Prostate gland (tissue), 2 donors: Measurements from ENCODE around the gene MDC1. TPM values are rescaled to one million over a fixed set of nuclear protein-coding genes. Genes with fewer than 3 reads are reported as not detected.

Experiments
- DNase-seq: peaks from one replicate; pipeline ENCODE4 v3.0.0-alpha.2; 2019; ENCODE audit warnings: low spot score
- H3K27ac ChIP-seq, 2 donors: fragments of 200-600 bp; sonication (generic); 2 replicates each; pipeline ENCODE4 v1.5.1; 2017 to 2019
- H3K27me3 ChIP-seq: fragments of 200-600 bp; sonication (generic); replicated peaks from 2 replicates; pipeline ENCODE4 v1.5.1; 2019; ENCODE audit not compliant: insufficient read depth
- H3K36me3 ChIP-seq, 2 donors: fragments of 200-600 bp; sonication (generic); 1 replicate in 1 of 2; 2 replicates in 1 of 2; pipeline versions ENCODE4 v1.5.1 to v1.8.1; 2017 to 2019
- H3K4me1 ChIP-seq: fragments of 200-600 bp; sonication (generic); replicated peaks from 2 replicates; pipeline ENCODE4 v1.5.1; 2019
- H3K4me3 ChIP-seq, 2 donors: fragments of 200-600 bp; sonication (generic); 2 replicates each; pipeline ENCODE4 v1.5.1; 2017 to 2019
- H3K9me3 ChIP-seq: fragments of 200-600 bp; sonication (generic); 2 replicates; pipeline ENCODE4 v1.5.1; 2017
- POLR2A ChIP-seq: fragments of 450-650 bp; IDR thresholded peaks from one replicate; pipeline ENCODE4 v1.6.1; 2016; ENCODE audit warnings: antibody characterized with exemption, mild to moderate bottlenecking
- POLR2AphosphoS5 ChIP-seq: sonication (generic); formaldehyde crosslinking; IDR thresholded peaks from one replicate; pipeline ENCODE4 v1.6.1; 2017; ENCODE audit warnings: antibody characterized with exemption
- WGBS: methylation state at CpG from one replicate; pipeline ENCODE4 v1.1.5; 2018; 5-methylcytosine and 5-hydroxymethylcytosine counted together
- intact Hi-C: fragments of 100-400 bp; cut with DNase I; formaldehyde crosslinking; loops from one replicate; pipeline ENCODE4 v1.14.2; 2022
- total RNA-seq, 2 donors: library from RNA; depleted of rRNA; stranded (reverse); fragments of >200 nt; gene quantifications; one replicate each; pipeline ENCODE4 v1.1.0, GENCODE V29; 2016
- TF ChIP-seq, protein P1 (sequence below), 4 experiments: fragments of 200-600 bp in 2 of 4; fragments of 450-650 bp in 2 of 4; sonication (generic) in 2 of 4; IDR thresholded peaks; 1 replicate in 3 of 4; 2 replicates in 1 of 4; pipeline ENCODE4 v1.5.1; 2016 to 2019; ENCODE audit warnings: antibody characterized with exemption in 4 of 4, mild to moderate bottlenecking in 2 of 4, moderate library complexity in 2 of 4

MDC1 gene
- total RNA-seq, 2 donors from 2014 or later, result 20.5 to 26.3 TPM

DNA sequence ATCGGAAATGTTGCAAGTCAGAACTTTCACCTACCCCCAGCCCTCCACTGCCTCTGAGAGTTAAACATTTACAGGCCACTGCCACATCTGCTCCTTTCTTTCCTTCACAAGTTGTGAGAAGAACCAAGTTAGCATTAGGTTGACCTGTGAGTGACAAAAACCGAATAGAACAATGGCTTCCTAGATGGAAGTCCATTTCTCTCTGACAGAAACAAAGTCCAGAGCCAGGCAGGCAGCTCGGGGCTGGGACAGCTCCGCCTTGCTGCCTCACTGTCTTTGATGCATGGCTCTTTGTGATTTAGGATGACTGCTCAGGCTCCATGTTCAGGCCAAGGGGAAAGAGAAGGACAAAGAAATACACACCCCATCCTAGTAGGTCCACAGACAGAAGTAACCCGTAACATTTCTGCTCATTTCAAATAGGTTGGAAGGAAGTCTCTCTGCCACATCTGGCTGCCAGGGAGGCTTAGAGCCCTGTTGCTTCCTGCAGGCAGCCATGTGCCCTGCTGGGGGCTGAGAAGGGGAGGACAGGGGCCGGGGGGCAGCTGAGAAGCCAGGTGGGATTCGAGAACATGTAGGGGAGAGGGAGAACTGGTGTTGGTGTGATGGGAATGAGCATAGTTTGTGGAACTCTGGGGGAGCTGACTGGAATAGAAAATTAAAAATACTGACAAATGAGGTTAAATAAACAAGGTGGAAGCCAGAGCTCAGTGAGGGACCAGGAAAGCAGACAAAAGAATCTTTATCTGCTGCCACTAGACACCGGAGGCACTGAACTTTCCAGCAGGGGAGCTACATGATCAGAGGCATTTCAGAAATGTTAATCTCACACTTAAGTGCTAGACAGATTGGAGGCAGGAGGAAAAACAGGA is 46.8 kb upstream of the MDC1 start:
- no peaks in the 10 kb centered on the region for H3K36me3 ChIP-seq
- H3K4me3 ChIP-seq, result no peak overlapping the region
- H3K9me3 ChIP-seq, result no peaks in the 10 kb centered on the region
- peak overlapping the region; percentile 43 to 63 for H3K27ac ChIP-seq
- 52% methylated on average over 8 of the region's 8 CpGs for WGBS
- H3K27me3 ChIP-seq, result no peaks in the 10 kb centered on the region
- intact Hi-C loops, result no loop called here
- no peak for DNase-seq
- H3K4me1 ChIP-seq, result no peaks in the 10 kb centered on the region
- peak; percentile 54 for TF ChIP-seq POLR2AphosphoS5
- no peak for TF ChIP-seq POLR2A
- TF ChIP-seq, protein P1, sequence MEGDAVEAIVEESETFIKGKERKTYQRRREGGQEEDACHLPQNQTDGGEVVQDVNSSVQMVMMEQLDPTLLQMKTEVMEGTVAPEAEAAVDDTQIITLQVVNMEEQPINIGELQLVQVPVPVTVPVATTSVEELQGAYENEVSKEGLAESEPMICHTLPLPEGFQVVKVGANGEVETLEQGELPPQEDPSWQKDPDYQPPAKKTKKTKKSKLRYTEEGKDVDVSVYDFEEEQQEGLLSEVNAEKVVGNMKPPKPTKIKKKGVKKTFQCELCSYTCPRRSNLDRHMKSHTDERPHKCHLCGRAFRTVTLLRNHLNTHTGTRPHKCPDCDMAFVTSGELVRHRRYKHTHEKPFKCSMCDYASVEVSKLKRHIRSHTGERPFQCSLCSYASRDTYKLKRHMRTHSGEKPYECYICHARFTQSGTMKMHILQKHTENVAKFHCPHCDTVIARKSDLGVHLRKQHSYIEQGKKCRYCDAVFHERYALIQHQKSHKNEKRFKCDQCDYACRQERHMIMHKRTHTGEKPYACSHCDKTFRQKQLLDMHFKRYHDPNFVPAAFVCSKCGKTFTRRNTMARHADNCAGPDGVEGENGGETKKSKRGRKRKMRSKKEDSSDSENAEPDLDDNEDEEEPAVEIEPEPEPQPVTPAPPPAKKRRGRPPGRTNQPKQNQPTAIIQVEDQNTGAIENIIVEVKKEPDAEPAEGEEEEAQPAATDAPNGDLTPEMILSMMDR (IDR thresholded peaks at IDR 0.05), result peak in 2 of 4 experiments; percentile 24 to 31

DNA sequence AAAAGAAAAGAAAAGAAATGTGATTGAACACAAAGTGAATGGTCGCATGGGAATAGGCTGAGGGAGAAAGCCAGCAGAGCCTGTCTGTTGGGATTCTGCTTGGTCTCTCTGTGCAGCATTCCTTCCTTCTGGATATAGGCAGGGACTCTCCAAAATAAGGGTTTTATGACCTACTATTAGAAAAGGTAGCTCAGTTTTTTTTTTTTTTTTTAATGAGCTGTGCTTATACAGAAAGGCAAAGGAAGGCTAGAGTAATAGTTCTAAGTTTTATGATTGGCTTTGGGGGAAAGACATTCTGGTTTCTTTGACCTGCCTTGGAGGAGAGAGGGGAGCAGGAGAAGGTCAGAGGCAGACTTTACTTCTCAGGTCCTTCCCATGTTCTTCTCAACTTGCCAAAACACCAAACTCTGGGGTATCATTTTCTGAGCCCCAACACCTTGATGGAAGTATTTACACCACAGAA is 46.1 kb upstream of the MDC1 start:
- Histone ChIP-seq H3K4me3 (no peak overlapping the region), H3K36me3 (no peaks in the 10 kb centered on the region), H3K9me3 (no peaks in the 10 kb centered on the region), H3K27me3 (no peaks in the 10 kb centered on the region), H3K27ac (no peak overlapping the region), H3K4me1 (no peaks in the 10 kb centered on the region)
- intact Hi-C loops, result no loop called here
- DNase-seq, result no peak
- 77% methylated on average over 1 of the region's 1 CpG for WGBS
- no peak for TF ChIP-seq POLR2A
- no peak for TF ChIP-seq POLR2AphosphoS5
- TF ChIP-seq, protein P1 (IDR thresholded peaks at IDR 0.05), result no peak

DNA sequence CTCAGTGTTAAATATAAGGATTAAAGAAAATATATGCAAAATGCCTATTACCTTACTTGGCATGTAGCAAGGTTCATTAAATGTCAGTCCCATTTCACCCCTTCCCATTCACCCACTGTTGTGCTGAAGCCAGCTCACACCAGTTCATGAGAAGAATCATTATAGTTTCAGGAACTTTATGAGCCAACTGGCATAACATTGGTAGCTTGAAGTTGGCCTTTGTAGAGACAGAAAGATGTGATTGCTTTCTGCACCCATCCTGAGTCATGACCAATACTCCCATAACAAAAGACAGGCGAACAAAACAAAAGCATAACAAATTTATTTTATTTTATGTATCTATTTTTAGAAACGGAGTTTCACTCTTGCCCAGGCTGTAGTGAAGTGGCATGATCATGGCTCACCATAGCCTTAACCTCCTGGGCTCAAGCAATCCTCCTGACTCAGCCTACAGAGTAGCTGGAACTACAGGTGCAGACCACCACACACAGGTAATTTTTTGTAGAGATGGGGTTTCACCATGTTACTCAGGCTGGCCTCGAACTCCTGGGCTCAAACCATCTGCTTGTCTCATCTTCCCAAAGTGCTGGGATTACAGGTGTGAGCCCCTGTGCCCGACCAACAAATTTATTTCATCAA is 44.8 kb upstream of the MDC1 start:
- intact Hi-C loops, result no loop called here
- TF ChIP-seq POLR2A (no peak), POLR2AphosphoS5 (no peak)
- TF ChIP-seq, protein P1 (IDR thresholded peaks at IDR 0.05), result no peak
- no peak for DNase-seq
- WGBS, result 81% methylated on average over 4 of the region's 4 CpGs
- Histone ChIP-seq H3K36me3 (no peaks in the 10 kb centered on the region), H3K9me3 (no peaks in the 10 kb centered on the region), H3K4me1 (no peaks in the 10 kb centered on the region), H3K27ac (no peak overlapping the region), H3K4me3 (no peak overlapping the region), H3K27me3 (no peaks in the 10 kb centered on the region)

DNA sequence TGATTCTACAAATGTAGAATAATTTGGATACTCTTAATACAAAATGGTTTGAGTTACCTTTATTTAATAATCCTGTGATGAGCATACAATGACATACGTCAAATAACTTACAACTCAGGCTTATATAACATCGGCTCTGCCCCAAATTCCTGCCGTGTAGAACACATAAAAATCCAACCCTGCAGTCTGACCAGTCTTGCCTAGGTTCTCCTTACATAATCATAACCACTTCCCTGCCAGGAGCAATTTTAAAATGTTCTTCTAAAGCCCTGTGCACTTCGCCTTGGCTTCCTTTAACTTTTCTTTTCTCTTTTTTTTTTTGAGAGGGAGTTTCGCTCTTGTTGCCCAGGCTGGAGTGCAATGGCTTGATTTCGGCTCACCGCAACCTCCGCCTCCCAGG is 43.5 kb upstream of the MDC1 start:
- Histone ChIP-seq H3K27me3 (no peaks in the 10 kb centered on the region), H3K36me3 (no peaks in the 10 kb centered on the region), H3K4me1 (no peaks in the 10 kb centered on the region), H3K27ac (no peak overlapping the region), H3K4me3 (no peak overlapping the region), H3K9me3 (no peaks in the 10 kb centered on the region)
- WGBS, result 48% methylated on average over 8 of the region's 8 CpGs
- no peak for DNase-seq
- intact Hi-C loops, result no loop called here
- TF ChIP-seq POLR2A (no peak), POLR2AphosphoS5 (peak; percentile 52)
- TF ChIP-seq, protein P1 (IDR thresholded peaks at IDR 0.05), result no peak
